Breast epithelium (tissue), 3 donors: ENCODE data around the gene CFAP100.

ENCODE experiments used
- POLR2A ChIP-seq: fragments of 450-650 bp; IDR thresholded peaks from one replicate; pipeline ENCODE4 v1.6.1; 2016; ENCODE audit warnings: antibody characterized with exemption, mild to moderate bottlenecking, moderate library complexity
- POLR2AphosphoS5 ChIP-seq, 3 donors: sonication (generic); formaldehyde crosslinking; IDR thresholded peaks; one replicate each; pipeline ENCODE4 v1.6.1; 2017; ENCODE audit warnings: antibody characterized with exemption in 3 of 3
- TF ChIP-seq, protein P1 (sequence below), 3 donors: fragments of 450-650 bp; IDR thresholded peaks; one replicate each; pipeline ENCODE4 v1.5.1; 2016 to 2017; ENCODE audit warnings: antibody characterized with exemption in 3 of 3, mild to moderate bottlenecking in 3 of 3, moderate library complexity in 3 of 3

- TF ChIP-seq, protein P1, sequence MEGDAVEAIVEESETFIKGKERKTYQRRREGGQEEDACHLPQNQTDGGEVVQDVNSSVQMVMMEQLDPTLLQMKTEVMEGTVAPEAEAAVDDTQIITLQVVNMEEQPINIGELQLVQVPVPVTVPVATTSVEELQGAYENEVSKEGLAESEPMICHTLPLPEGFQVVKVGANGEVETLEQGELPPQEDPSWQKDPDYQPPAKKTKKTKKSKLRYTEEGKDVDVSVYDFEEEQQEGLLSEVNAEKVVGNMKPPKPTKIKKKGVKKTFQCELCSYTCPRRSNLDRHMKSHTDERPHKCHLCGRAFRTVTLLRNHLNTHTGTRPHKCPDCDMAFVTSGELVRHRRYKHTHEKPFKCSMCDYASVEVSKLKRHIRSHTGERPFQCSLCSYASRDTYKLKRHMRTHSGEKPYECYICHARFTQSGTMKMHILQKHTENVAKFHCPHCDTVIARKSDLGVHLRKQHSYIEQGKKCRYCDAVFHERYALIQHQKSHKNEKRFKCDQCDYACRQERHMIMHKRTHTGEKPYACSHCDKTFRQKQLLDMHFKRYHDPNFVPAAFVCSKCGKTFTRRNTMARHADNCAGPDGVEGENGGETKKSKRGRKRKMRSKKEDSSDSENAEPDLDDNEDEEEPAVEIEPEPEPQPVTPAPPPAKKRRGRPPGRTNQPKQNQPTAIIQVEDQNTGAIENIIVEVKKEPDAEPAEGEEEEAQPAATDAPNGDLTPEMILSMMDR (IDR thresholded peaks at IDR 0.05), result no peak
- TF ChIP-seq POLR2AphosphoS5 (IDR thresholded peaks at IDR 0.05) (no peak), POLR2A (no peak)
Measured at GRCh38 chr3:126473292-126474168, 78.8 kb downstream of the CFAP100 start.
